GM21786 (cell line): ENCODE data around the gene RGS7.
"Not testable (repeated sequence)": the region's sequence is repeated elsewhere in the genome, so short reads cannot be mapped to it uniquely, and the experiment has no call there.

ENCODE experiments used
- ATAC-seq: cut with Tn5 transposase; IDR thresholded peaks from one replicate; pipeline ENCODE4 v1.9.1; 2021; ENCODE audit not compliant: unreplicated experiment

The RGS7 gene

DNA sequence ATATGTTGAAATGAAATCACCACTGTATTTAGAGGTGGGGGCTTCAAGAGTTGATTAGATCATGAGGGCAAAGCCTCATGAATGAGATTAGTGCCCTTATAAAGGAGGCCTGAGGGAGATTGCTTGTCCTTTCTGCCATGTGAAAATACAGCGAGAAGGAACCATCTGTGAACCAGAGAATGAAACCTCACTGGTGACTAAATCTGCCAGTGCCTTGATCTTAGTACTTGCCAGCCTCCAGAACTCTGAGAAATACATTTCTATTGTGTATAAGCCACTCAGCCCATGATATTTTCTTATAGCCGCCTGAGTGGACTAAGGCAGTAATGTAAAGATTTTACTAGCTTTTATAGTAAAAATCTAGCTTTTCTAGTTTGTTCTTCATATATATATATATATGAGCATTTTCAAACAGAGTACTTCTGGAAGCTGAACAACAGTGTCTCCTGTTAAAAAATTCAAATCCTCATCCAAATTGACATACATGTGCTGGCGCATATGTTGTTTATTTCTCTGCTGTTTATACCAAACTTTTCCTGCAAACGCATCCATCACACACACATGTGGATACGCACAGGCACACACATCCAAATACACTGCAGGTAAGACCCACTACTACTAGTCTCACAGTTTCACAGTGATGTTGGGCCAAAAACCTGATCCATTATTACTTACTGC, 213.1 kb downstream of the RGS7 start:
- no peak for ATAC-seq

DNA sequence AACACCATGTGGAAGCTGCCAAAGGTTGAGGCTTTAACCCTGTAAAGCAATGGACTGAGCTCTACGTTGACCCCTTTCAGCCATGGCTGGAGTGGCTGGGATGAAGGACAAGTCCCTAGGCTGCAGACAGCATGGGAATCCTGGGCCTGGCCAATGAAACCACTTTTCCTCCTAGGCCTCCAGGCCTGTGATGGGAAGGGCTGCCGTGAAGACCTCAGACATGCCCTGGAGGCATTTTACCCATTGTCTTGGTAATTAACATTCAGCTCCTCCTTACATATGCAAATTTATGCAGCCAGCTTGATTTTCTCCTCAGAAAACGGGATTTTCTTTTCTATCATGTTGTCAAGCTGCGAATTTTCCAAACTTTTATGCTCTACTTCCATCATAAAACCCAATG, 214.5 kb downstream of the RGS7 start:
- ATAC-seq: no peak

DNA sequence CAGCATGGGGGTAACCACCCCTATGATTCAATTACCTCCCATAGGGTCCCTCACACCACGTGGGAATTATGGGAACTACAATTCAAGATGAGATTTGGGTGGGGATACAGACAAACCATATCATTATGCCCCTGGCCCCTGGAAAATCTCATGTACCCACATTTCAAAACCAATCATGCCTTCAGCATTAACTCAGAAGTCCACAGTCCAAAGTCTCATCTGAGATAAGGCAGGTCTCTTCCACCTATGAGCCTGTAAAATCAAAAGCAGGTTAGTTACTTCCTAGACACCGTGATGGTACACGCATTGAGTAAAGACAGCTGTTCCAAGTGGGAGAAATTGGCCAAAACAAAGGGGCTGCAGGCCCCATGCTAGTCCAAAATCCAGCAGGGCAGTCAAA, 215.4 kb downstream of the RGS7 start:
- not testable (repeated sequence) for ATAC-seq

DNA sequence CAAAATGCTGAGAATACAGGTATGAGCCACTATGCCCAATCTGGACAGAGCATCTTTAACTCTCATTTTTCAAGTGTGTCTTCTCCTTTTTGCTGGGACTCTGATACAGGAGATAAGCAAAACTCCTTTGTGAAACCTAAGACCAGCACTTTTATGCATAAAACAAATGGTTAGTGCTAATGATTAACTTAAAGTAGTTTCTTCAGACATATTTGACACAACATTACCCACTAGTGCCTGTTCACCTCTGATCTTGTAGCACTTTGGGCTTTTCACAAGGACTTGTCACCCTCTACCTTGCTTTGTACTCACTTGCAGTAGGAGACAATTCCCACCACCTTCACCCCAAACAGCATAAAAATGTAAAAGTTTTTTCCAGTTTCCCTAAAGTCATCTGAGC, 216.3 kb downstream of the RGS7 start:
- ATAC-seq: no peak

DNA sequence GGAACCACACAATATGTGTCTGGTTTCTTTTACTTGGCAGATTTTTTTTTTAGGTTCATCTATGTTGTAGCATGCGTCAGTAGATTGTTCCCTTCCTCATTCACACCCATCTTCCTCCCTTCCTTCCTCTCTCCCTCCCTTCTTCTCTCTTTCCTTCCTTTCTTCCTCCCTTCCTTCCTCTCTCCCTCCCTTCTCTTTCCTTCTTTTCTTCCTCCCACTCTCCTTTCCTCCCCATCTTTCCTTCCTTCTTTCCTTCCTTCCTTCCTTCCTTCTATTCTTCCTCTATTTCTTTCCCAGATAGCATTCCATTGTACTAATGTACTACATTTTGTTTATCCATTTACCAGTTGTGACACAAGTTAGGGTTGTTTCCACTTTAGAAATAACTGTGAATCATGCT, 218.0 kb downstream of the RGS7 start:
- ATAC-seq: no peak

DNA sequence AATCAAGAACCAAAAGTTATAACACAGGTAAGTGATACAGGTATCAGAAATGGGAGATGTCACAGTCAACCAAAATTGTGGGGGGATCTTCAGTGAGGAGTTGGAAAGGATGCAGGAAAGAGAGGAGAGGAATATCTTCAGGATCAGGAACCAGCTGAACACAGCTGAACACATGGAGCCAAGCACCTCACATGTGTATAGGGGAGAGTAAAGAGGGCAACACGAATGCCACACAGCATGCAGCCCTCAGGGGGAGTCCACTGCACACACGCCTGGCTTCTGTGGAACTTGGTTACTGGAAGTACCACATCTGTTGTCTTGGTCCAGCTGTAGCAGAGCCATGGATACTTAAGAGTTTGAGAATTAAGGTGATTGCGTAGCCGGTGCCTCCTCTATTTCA, 218.8 kb downstream of the RGS7 start:
- no peak for ATAC-seq

DNA sequence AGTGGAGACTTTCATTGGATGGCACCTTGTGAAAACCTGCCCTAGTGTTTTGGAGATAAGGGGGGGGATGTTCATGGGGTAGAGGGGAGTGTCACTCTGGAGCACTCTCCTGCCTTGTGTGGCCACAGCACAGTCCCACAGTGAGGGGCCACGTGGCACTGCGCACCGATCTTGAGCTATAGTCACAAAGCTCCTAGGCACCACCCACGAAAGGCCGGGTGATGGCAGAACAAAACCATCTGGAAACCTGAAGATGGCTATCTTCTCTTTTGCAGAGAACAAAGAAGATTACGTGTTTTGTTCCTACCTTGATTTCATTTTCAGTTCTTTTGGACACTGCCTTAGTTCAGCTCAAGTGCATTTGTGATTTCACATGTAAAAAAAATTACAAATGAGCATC, 220.6 kb downstream of the RGS7 start:
- no peak for ATAC-seq

DNA sequence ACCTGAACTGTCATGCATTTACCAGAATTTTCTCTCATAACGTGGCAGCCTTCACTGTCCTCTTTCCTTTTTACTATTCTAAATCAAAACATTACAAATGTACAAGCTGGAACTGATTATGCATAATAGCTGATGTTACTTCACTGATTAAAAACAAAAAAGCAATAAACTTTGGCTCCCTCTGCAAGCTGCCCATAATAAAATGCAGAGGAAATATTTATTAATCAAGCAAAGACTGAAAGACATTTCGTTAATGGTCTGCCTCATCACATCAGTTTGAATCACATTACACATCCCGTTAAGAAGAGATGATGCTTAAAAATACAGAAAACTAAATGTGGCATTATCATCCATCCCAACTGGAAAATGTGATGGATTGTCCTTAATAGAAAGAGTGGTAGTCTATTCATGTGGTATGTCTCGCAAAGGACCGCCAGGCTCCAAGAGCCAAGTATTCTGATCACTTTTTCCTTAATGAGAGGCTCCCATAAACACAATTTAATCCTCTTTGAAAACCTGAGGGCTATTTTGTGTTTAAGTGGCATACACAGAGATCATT, 225.3 kb downstream of the RGS7 start:
- ATAC-seq: no peak

DNA sequence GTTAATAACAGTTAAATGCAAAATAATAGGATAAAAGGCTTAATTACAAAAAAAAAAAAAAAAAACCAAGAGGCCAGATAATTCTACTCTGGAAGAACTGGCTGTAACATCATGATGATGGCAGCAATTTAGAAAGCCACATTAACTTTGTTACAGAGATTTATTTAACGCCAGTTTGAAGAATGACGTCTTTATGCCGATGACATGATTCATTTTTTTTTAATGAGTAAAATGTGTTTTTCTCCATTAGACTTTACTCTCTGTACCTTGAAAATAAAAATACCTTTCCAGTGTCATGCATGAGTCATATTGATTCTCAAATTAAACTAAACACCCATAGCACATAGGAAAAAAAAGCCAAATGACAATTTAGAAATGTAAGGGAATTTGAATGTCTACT, 226.1 kb downstream of the RGS7 start:
- no peak for ATAC-seq

DNA sequence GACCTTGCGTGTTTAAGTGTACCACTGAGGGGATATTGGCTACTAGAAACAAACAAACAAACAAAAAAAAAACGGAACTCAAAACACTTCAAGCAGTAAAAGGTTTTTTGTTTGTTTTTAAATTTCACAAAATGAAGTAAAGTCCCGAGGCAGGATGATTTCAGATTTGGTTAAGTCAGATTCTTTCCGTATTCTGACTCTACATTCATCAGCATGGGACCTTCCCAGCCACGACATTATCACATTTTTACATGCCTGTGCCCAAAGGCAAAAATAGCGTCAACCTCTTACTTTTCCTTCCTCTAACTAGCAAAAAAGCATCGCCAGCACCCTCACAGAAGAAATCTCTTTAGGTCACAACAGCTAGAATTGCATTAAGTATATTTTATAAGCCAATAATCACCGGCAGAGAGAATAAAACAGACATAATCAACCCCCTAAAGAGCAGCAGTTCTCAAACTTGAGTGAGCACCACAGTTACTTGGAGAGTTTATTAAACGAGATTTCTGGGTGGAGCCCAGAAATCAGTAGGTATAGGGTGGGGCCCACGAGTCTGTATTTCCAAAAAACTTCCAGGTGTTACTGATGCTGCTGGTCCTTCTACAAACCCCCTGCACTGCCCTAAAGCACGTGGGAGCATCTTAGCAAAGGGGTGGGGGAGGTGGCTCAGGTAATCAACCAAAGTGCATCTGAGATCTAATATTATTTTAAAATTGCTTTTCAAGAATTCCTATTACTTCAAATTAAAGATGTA, 227.6 kb downstream of the RGS7 start:
- ATAC-seq: no peak

DNA sequence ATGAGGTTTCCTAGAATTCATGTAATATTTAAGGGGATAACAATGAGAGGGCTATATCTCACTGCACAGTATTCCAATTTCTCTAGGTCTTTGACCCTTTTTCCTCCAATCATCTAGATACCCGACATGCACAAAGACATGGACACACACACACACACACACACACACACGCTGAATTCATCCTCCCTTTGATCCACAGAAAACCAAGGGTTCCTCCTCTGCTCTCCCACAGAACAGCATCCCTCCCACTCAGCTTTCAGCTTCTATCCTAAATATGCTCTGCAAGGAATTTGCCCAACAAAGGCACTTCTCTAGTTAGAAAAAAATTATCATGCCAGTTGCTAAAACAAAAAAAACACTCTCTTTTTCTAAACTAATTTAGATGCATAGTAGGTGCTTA, 231.7 kb downstream of the RGS7 start:
- ATAC-seq: no peak

DNA sequence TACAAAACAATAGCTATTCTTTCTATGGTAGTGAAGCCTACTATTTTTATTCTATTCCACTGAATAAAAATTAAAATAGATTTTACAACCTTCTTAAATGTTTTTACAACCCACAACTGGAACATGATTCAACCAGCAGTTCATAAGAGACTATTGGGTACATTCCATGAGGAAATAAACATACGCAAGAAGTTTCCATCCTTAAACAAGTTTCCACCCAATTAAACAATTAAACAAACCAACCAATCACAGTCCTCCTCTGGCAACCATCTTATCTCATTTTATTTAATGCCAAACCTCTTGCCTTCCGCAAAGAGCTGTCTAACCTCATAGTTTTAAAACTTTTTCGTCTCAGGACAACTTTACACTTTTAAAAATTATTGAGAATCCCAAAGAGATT, 239.0 kb downstream of the RGS7 start:
- ATAC-seq: no peak

DNA sequence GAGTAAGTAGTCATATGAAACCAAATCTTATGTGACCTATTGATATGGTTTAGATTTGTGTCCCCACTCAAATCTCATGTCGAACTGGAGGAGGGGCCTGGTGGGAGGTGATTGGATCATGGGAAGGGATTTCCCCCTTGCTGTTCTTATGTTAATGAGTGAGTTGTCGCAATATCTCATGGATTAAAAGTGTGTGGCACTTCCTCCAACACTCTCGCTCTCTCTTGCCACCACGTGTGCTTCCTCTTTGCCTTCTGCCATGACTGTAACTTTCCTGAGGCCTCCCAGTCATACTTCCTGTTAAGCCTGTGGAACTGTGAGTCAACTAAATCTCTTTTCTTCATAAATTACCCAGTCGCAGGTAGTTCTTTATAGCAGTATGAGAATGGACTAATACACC, 241.2 kb downstream of the RGS7 start:
- ATAC-seq: no peak

DNA sequence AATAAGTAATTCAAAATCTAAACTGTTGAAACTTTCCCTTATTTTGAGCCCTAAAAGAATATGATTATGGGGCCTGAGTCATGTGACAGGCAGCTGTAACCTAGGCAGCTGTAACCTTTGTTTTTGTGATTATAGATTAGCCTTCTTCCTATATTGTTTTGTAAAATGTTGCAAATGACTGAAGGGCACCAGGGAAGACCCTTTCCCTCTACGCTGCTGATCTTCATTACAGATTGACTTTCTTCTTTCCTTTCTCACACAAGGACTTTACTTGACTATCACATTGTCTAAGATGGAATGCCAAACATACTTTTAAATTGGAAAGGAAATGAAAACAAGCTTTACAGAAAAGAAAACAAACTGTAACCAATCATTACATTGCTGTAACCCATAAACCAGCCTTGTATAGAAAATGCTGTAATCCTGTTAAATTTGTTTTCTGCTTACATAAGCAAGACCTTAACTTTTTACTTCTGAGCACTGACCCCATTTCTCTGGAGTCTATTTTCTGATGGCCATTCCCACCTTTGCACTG, 242.2 kb downstream of the RGS7 start:
- ATAC-seq: no peak

DNA sequence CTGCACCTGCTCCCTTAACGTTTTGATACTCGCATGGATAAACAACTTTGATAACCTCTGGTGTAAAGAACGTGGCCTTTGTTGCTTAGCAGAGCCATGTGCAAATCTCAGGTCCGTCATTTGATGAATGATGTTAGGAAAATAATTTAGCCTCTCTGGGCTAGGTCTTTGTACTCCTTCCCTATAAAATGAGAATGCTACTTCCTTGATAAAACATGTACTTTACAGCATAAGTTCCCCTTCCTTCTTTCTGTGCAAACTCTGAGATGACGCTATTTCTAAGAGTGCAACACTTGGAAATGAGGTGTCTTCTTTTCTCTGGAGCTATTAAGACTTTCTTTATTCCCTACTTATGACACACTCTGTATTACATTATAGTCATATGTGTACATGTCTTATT, 243.4 kb downstream of the RGS7 start:
- ATAC-seq: no peak

DNA sequence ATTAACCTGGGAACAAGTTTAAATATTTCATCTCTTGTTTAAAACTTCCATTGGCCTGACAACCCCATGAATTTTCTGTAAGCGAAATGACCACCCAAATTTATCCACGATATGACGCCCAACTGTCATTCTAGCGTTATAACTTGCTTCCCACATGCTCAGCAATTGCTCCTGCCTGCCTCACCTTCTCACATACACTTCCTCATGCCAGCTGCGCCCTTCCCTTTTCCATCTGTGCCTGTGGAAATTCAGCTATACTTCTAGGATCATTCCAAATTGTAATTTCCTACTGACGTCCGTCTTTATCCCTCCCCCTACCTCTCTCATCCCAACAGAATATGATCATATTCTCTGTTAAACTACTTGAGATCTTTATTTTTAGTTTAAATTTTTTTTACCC, 248.0 kb downstream of the RGS7 start:
- ATAC-seq: no peak

DNA sequence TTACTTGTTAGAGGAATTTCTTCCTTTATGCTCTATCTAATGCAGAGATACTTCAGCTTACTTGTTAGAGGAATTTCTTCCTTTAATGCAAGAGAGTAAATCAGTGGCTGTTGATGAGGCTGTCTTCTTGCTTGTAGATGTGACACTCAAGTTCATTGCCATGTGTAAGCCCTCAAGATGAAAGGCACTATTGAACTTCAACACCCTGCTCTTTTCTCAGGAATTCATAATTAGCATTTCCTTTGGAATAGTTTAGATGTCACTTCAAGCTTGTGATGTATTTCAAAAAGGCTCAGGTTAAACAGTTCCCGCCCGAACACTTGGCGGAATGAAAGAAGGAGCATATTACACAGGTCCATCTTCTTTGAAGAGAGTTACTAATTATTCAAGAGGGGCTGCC, 251.9 kb downstream of the RGS7 start:
- ATAC-seq: no peak

DNA sequence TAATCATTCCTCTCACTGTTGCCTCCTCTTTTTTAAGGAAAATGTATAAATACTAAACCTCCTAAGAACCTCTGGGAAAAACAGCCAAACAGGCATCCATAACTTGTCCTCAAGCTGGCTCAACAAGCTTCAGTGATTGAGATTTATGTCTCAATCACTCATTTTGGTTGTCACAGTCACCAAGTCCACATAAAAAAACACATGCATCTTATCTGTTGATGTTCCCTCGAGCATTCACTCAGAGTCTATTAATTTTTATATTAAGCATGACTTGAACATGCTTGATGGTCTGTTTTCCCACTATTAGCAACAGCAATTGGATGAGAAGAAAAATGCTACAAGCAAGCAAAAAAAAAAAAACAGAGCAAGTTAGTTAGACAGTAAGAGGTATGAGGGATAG, 254.3 kb downstream of the RGS7 start:
- ATAC-seq: no peak

DNA sequence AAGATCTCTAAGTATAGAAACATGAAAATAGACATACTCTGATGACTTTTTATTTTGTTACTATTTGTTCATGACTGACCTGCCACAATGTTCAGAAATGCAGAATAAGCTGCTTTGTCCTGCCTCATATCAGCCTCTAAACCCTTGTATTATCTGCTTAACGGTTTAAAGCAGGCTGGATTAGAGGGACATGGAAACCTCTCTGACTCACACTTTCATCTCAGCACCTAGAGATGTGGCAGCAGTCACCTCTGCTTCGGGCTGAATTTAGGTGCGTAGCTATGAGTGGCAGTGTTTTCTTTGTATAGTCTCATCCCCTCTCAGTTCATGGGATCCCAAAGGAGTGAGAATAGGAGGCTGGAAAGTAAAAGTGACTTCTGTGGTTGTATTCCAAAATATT, 255.4 kb downstream of the RGS7 start:
- no peak for ATAC-seq

DNA sequence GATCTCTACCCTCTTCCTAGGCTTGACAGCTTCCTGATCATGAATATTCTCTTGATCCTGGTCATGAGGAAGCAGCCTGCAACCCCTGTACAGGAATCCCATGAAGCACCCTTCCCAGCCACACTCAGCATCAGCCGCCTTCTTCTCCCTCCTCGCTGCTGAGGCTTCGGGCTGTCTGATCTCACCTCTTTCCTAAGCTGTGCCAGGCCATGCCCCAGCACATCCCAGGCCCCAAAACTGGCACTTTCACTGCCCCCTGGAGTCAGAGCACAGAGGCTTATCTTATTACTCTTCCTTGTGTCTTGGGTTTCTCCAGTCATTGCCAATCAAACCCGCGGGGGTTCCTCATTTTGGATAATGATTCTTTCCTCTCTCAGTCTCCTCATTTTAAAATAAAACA, 259.5 kb downstream of the RGS7 start:
- no peak for ATAC-seq

DNA sequence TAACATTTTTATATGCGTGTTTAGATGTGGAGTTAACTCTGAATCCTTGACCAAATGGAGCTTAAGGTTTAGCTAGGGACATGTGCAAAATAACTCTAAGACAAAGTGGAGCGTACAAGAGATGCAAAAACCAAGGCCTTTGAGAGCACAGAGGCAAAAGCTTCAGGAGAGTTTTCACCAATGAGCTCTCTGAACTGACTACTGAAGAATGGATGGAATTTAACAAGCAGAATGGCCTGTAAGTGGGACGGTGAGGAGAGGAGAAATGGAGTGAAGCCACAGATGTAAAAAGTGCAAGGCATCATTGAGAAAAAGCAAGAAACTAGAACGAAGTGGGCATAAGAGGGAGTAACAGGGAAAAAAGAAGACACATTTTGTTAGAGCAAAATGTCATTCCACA, 260.0 kb downstream of the RGS7 start:
- ATAC-seq: no peak

DNA sequence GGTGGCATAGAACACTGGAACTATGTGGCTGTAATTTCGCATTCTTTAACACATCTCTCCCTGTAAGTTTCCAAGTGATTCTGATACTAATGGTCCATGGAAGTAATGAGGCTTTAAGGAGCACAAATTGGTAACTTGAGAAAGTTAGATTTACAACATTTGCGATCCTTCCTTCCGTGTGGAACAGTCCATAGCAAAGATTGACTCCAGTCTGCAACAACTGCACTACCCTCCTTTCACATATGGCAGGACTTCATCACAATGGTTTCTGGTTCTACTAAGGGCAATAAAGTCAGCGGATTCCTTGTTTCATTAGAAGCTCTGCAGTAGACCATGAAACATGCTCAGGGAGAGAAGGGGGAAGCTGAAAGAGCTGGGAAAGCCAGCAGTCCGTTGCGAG, 261.2 kb downstream of the RGS7 start:
- no peak for ATAC-seq
